Activated CD8-positive, alpha-beta memory T cell treated with anti-CD3 and anti-CD28 coated beads for 24 hours (primary cell): ENCODE data around the gene DNM1.
A peak's percentile ranks its signal among the peaks of the same experiment; 100 is the strongest.

Experiments
- DNase-seq: peaks from one replicate; pipeline ENCODE4 v3.0.0-alpha.2; 2020

The DNM1 gene

DNA sequence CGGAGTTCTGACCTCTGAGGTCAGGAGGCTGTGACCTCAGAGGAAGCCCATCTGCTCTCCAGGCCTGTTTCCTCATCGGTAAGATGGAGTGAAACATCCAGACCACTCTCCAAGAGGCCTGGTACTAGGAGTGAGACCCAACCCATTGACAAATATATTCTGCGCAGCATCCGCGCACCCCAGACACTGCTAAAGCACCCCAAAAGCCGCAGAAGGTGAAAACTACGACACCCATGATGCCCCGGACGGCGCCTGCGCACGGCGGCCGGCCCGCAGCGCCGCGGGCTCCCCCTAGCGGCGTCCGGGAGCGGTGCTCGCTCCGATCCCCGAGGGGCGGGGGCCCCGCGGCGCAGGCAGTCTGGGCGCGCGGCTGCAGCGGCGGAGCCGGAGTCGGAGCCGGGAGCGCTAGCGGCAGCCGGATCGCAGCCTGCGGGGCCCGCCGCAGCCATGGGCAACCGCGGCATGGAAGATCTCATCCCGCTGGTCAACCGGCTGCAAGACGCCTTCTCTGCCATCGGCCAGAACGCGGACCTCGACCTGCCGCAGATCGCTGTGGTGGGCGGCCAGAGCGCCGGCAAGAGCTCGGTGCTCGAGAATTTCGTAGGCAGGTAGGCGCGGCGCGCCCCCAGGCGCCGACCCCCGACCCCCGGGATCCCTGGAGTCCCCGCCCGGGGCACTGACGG is at the start of gene DNM1:
TSS of gene DNM1 (plus strand) at position 356 of the 683 bp plus-strand sequence. CDS start at position 448, 92 bp downstream.
- peak; percentile 87 for DNase-seq

DNA sequence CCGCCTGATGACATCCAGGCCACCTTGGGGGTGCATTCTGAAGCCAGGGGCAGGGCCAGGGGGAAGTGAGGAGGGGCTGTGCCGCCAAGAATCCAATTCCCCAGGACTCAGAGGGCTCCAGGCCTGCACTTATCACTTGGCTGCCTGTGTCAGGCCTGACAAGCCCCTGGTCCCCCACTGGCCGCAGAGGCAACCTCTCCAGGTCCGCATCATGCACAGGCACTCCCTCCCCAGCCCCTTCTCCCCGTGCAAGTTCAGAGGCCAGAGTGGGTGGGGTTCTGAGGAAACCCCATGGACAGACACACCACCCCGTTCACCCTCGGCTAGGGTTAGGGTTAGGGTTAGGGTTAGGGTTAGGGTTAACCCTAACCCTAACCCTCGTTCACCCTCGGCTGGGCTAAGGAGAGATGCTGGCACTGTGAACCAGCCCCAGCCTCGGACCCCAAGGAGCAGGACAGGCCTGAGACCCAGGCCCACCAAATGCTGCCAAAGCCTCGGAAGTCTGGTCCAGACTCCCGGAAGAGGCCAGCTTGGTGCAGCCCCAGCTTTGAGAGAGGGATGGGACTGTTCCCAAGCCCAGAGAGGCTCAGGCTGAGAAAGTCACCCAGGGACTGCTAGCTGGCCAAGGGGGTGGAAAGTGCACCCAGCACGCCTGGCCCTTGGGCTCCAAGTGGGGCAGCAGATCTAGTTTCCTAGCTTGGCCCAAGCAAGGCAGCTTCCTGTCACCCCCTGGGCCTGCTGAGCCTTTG is 49.1 kb upstream of the DNM1 start:
- no peak for DNase-seq

GRCh38 chr9:128155736-128156500 is 47.3 kb upstream of the DNM1 start:
- no peak for DNase-seq

DNA sequence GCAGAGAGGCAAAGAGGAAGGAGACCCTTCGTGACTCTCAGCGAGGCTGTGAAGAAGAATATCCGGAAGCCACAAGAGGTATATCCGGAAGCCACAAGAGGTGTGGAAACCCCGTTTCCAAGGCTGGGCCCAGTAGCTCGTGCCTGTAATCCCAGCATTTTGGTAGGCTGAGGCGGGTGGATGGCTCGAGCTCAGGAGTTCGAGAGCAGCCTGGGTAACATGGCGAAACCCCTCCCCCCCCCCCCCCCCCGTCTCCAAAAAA is 43.7 kb upstream of the DNM1 start:
- peak; percentile 77 for DNase-seq

GRCh38 chr9:128159784-128160602 is 43.2 kb upstream of the DNM1 start, which contains the start of gene BBLN:
Gene BBLN, plus strand, starts transcription at chr9:128160265. Its CDS starts 143 bp downstream, at chr9:128160408.
- peak; percentile 97 for DNase-seq

GRCh38 chr9:128160603-128160987 is 42.6 kb upstream of the DNM1 start:
- peak; percentile 86 for DNase-seq

- DNase-seq: no peak
Observed at GRCh38 chr9:128161215-128161902, 41.8 kb upstream of the DNM1 start.

DNA sequence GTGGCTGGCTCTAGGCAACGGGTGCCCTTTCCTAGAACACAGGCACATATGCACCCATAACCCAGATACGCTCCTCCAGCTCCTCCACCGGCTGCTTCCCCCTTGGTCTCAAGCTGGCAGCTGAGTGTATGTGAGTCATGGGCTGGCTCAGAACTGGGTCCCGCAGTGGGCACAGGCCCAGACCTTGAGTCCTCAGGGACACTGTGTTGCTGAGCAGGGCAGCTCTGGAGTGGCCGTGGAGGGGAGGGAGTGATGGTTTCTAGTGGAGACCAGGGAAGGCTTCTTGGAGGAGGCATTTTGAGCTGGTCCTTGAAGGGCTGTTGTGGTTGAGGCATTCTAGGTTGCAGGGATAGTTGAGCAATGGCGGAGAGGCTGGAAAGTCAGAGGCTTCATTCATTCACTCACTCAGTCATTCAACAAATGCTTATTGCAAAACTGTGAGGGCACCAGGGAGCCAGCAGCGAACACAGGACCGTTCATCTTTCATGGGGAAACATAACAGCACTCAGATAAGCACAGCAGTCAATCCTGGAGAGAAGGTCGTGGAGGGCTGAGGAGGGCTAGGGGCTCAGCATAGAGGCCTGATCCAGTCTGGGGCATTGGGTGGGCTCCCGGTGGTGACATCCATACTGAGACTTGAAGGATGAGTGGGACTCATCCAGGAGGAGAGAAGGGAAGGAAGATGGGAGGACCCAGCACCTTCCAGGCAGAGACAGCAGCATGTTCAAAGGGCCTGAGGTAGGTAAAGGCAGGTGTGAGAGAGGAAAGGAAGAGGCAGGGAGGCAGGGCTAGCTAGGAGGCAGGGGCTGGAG is 40.8 kb upstream of the DNM1 start:
- DNase-seq: no peak

DNA sequence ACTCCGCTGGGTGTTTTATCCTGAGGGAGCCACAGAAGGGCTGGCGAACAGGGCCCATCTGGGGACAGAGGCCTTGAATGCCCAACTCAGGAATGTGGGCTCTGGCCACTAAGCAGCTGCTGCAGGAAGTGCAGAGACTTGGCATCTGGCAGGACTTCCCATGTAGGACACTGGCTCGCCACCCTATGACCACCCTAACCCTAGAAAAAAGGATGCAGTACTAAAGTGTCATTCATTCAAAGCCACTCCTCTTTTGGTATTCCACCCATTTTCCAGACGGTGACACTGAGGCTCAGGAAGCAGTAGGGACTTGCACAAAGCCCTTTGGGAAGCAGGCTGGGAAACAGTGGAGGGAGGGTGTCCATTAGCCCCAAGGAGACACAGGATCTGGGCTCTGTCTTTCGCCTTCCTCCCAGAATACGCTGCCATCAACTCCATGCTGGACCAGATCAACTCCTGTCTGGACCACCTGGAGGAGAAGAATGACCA is 40.1 kb upstream of the DNM1 start:
- DNase-seq: no peak

GRCh38 chr9:128163523-128164306 is 39.5 kb upstream of the DNM1 start:
- no peak for DNase-seq

DNA sequence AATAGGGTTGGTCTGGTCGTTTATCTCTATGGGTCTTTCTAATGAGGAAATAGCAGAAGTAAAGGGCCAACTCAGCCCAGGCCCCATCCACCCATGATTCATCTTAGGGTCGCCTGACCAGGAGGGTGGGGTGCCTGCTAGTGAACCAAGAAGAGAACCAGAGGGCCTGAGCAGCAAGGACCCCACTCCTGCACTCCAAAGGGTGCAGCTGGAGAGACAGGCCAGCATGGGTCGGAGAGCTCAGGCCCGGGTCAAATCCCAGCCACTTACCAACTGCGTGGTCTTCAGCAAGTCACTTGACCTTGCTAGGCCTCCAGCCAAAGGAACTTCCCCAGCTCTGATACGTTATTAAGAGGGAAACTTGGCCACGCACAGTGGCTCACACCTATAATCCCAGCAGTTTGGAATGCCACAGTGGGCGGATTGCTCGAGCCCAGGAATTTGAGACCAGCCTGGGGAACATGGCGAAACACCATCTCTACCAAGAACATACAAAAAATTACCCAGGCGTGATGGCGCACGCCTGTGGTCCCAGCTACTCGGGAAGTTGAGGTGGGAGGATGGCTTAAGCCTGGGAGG is 38.8 kb upstream of the DNM1 start:
- no peak for DNase-seq

DNA sequence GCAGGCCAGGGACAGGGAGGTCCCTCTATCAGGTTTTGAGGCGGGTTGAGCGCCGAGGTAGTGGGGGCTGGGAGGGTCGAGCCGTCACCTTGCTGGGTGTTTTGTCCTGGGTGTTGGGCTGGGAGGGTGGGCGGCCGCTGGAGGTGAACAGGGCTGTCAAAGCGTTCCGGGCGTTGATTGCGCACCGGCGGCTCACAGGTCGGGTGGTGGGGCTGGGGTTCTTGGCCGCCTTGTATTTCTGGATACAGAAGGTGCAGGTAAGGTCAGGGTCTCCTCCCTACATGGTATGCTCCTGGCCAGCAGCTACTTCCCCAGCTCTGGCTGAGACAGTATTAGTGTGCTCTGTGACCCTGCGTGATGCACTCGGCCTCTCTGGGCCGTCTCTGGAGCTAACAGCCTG is 37.0 kb upstream of the DNM1 start:
- no peak for DNase-seq

DNA sequence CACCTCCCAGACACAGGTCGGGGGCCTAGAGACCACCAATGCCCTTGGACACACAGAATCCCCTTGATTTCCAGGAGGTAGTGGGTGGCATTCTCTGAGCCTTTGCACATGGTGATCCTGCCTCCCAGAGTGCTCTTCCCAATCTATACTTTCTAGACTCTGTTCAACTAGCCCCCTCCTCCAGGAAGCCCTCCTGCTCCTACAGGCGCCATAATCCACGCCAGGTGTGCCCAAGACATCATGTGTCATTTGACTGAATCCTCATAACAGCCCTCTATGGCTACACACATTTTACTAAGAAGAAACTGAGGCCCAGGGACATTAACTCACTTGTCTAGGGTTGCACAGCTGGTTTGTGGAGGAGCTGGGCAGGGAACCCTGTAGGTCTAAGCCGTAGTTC is 36.0 kb upstream of the DNM1 start:
- no peak for DNase-seq

GRCh38 chr9:128168731-128169308 is 34.4 kb upstream of the DNM1 start:
- no peak for DNase-seq

DNA sequence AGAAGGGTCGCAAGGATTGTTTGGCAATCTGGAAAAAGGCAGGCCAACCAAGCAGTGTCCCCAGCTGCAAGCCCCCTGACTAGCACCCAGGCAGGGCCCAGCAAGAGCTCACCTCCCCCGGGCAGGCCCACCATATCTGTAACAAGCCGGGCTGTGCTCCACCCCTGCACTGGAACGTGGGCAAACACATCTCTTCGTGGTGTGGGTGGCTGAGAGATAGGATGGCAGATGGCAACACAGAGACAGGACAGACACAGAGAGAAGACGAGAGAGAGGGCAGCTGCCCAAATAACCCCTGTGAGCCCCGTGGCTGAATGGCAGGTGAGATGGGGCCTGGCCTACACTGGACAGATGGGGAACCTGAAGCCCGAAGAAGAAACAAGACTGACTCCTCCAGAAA is 33.7 kb upstream of the DNM1 start:
- no peak for DNase-seq

DNA sequence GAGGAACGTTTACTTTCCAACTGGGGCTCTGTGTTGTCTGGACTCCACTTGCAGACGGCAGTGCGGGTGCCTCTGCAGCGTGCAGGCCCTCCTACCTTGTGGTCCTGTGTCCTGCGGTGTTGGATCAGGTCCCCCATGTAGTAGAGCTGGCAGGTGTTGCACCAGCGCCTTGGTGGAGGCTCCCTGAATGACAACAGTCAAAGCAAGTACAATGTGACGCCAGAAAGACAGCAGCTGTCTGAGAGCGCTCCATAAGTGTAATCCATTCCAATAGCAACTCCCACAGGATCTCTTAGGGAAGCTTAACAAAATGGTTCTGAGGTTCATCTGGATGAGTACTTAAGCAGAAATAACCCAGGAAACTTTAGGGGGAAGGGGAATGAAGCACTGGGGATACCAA is 33.3 kb upstream of the DNM1 start:
- DNase-seq: no peak

DNA sequence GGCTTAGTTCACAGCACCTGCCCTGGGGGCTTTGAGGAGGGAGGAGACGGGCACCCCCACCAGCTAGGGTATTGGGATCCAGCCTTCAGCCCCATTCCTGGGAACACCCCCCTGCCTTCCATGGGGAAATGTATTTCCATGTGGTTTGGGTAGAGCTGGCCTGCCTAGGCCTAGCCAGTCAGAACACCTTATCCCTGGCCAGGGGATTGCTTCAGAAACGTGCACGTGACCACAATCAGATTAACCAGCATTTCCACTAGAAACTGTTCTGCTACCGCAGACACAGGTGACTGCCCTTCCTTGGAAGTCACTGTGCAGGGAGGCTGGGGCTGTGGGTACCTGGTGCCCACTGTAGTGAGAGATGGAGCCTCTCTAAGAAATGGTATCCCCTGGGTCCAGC is 29.1 kb upstream of the DNM1 start:
- DNase-seq: no peak

- DNase-seq: no peak
Observed at GRCh38 chr9:128175102-128175563, 28.0 kb upstream of the DNM1 start.

DNA sequence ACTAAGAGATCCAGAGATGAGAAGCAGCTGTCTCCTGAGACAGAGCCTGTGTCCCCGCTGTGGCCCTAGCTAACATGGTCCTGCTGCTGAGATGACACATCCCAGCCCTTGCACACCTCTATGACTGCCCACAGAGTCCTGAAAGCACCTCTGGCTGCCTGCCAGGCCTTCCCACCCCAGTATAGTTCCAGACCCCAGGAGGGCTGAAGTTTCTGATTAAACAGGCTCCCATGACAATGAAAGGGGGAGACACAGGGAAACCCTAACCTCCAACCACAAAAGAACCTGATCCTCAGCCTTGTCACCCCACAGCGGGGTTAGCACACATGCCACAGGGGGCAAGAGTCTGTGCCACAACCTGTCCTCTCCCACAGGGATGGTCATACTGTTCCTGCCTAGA is 27.5 kb upstream of the DNM1 start:
- DNase-seq: no peak
